Measurements from ENCODE around the gene NCAPG. TPM values are rescaled to one million over a fixed set of nuclear protein-coding genes. Genes with fewer than 3 reads are reported as not detected.

Gene NCAPG
- total and polyA plus RNA-seq, 3 donors from 2014 or later: 7.6 to 13.3 (median 12.5) TPM

- no peaks in the 10 kb centered on the region for H3K36me3 ChIP-seq (ENCODE audit: low read depth, missing control alignments)
- no peaks in the 10 kb centered on the region for H3K27me3 ChIP-seq
- WGBS, 2 donors: 86 to 93% methylated on average over 1 of the region's 1 CpG
- intact Hi-C loops (cut with DNase I; ENCODE audit: low total_unique reads): no loop called here
- DNase-seq: no peak
- no peak overlapping the region for H3K4me3 ChIP-seq
- no peak for TF ChIP-seq CTCF (IDR thresholded peaks at IDR 0.05)
- TF ChIP-seq POLR2A (IDR thresholded peaks at IDR 0.05): no peak
- H3K4me1 ChIP-seq: no peaks in the 10 kb centered on the region
- no peak overlapping the region for H3K27ac ChIP-seq
- H3K9me3 ChIP-seq: no peaks in the 10 kb centered on the region
These were observed 55.1 kb downstream of the NCAPG start for GRCh38 chr4:17865866-17866363.

- TF ChIP-seq CTCF (IDR thresholded peaks at IDR 0.05): no peak
- no peak for TF ChIP-seq POLR2A (IDR thresholded peaks at IDR 0.05)
- 63 to 66% methylated on average over 2 of the region's 2 CpGs for WGBS, 2 donors
- Histone ChIP-seq H3K9me3 (no peaks in the 10 kb centered on the region), H3K36me3 (ENCODE audit: low read depth, missing control alignments) (no peaks in the 10 kb centered on the region), H3K27me3 (no peaks in the 10 kb centered on the region), H3K27ac (no peak overlapping the region), H3K4me3 (no peak overlapping the region), H3K4me1 (no peaks in the 10 kb centered on the region)
- intact Hi-C loops (cut with DNase I; ENCODE audit: low total_unique reads): no loop called here
- DNase-seq: no peak
These were observed 56.0 kb downstream of the NCAPG start for GRCh38 chr4:17866810-17867209.

- Histone ChIP-seq H3K4me3 (no peak overlapping the region), H3K27ac (no peak overlapping the region), H3K36me3 (ENCODE audit: low read depth, missing control alignments) (no peaks in the 10 kb centered on the region), H3K4me1 (no peaks in the 10 kb centered on the region), H3K27me3 (no peaks in the 10 kb centered on the region), H3K9me3 (no peaks in the 10 kb centered on the region)
- intact Hi-C loops (cut with DNase I; ENCODE audit: low total_unique reads): no loop called here
- 49 to 58% methylated on average over 3 of the region's 3 CpGs for WGBS, 2 donors
- DNase-seq: no peak
- TF ChIP-seq POLR2A (IDR thresholded peaks at IDR 0.05) (no peak), CTCF (IDR thresholded peaks at IDR 0.05) (no peak)
These were observed 56.5 kb downstream of the NCAPG start for GRCh38 chr4:17867276-17867675.

- 93 to 94% methylated on average over 2 of the region's 2 CpGs for WGBS, 2 donors
- no peaks in the 10 kb centered on the region for H3K36me3 ChIP-seq (ENCODE audit: low read depth, missing control alignments)
- no peak for TF ChIP-seq CTCF (IDR thresholded peaks at IDR 0.05)
- TF ChIP-seq POLR2A (IDR thresholded peaks at IDR 0.05): no peak
- H3K4me1 ChIP-seq: no peaks in the 10 kb centered on the region
- H3K27ac ChIP-seq: no peak overlapping the region
- H3K9me3 ChIP-seq: no peaks in the 10 kb centered on the region
- no peak for DNase-seq
- no peaks in the 10 kb centered on the region for H3K27me3 ChIP-seq
- intact Hi-C loops (cut with DNase I; ENCODE audit: low total_unique reads): no loop called here
- H3K4me3 ChIP-seq: no peak overlapping the region
These were observed 58.5 kb downstream of the NCAPG start for GRCh38 chr4:17869327-17869726.

- DNase-seq: no peak
- no peaks in the 10 kb centered on the region for H3K9me3 ChIP-seq
- no peak overlapping the region for H3K4me3 ChIP-seq
- intact Hi-C loops (cut with DNase I; ENCODE audit: low total_unique reads): no loop called here
- H3K27me3 ChIP-seq: no peaks in the 10 kb centered on the region
- H3K4me1 ChIP-seq: no peaks in the 10 kb centered on the region
- 92 to 95% methylated on average over 4 of the region's 4 CpGs for WGBS, 2 donors
- H3K27ac ChIP-seq: no peak overlapping the region
- TF ChIP-seq CTCF (IDR thresholded peaks at IDR 0.05): no peak
- no peak for TF ChIP-seq POLR2A (IDR thresholded peaks at IDR 0.05)
- no peaks in the 10 kb centered on the region for H3K36me3 ChIP-seq (ENCODE audit: low read depth, missing control alignments)
These were observed 64.8 kb downstream of the NCAPG start for GRCh38 chr4:17875402-17876070.

All from testis (tissue), 3 donors.